ENCODE measurements around the gene ZFAND2A. TPM values are rescaled to one million over a fixed set of nuclear protein-coding genes. Genes with fewer than 3 reads are reported as not detected.

The ZFAND2A gene
- total RNA-seq, 4 donors from 2014 or later = 23.9 to 29.2 (median 26.7) TPM

- TF ChIP-seq, protein P1, sequence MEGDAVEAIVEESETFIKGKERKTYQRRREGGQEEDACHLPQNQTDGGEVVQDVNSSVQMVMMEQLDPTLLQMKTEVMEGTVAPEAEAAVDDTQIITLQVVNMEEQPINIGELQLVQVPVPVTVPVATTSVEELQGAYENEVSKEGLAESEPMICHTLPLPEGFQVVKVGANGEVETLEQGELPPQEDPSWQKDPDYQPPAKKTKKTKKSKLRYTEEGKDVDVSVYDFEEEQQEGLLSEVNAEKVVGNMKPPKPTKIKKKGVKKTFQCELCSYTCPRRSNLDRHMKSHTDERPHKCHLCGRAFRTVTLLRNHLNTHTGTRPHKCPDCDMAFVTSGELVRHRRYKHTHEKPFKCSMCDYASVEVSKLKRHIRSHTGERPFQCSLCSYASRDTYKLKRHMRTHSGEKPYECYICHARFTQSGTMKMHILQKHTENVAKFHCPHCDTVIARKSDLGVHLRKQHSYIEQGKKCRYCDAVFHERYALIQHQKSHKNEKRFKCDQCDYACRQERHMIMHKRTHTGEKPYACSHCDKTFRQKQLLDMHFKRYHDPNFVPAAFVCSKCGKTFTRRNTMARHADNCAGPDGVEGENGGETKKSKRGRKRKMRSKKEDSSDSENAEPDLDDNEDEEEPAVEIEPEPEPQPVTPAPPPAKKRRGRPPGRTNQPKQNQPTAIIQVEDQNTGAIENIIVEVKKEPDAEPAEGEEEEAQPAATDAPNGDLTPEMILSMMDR (IDR thresholded peaks at IDR 0.05; ENCODE audit: low read depth) = no peak
These were observed 23.0 kb downstream of the ZFAND2A start for GRCh38 chr7:1136841-1137516.

DNA sequence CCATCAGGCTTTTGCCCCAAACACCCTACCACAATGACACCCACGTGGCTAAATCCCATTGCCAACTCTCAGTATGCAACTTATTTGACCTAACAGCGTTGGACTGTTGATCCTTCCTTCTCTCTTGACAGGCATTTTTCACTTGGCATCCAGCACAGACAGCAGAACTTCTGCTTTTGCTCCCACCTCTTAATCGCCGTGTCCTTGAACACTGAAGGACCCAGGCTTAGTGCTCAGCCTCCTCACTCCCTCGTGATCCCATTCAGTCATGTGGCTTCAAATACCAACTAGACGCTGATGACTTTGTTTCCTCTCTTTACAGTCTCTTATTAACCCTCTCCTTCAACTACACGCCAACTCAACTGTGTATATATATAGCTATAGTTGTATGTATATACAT is 25.0 kb downstream of the ZFAND2A start:
- TF ChIP-seq, protein P1 (IDR thresholded peaks at IDR 0.05; ENCODE audit: low read depth) = no peak

DNA sequence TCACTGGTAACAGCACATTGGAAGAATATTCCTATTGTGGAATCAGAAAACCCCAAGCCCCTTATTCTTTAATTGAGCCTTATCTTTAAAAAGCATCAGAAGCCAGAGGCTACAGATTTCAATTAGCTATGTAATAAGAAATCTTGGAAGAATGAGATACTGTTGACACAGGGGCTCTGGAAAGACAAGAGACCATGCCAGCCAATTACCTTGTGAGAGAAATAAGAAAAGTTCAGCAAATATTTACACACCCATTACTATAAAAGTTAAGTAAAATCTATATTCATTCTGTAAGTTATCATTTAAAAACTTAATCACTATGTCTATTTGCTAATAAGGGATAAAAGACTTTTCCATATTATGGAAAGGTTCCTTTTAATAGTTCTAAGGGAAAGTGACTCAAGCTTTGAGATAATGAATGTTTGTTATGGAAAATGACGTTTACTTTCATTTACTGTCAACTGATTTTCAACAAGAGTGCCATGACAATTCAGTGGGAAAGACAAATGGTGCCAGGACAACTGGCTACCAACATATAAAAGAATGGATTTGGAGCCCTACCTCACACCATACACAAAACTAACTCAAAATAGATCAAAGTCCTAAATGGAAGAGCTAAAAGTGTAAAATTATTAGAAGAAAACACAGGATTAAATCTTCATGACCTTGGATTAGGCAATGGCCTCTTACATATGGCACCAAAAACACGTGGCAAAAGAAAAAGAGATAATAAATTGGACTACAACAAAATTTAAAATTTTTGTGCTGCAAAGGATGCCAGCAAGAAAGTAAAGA is 28.3 kb downstream of the ZFAND2A start:
- TF ChIP-seq, protein P1 (IDR thresholded peaks at IDR 0.05; ENCODE audit: low read depth) = no peak

- TF ChIP-seq, protein P1 (IDR thresholded peaks at IDR 0.05; ENCODE audit: low read depth) = no peak
These were observed 29.7 kb downstream of the ZFAND2A start for GRCh38 chr7:1130021-1130990.

DNA sequence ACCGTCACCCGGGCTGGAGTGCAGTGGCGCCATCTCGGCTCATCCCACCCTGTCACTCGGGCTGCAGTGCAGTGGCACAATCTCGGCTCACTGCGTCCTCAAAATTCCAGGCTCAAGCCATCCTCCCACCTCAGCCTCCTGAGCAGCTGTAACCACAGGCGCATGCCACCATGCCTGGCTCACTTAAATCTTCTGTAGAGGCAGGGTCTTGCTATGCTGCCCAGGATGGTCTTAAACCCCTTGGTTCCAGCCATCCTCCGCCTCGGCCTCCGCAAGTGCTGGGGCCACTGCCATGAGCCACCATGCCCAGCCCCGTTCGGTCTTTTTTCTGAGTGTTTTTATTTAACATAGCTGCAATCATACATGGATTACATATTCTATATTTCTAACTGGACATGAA is 30.6 kb downstream of the ZFAND2A start:
- TF ChIP-seq, protein P1 (IDR thresholded peaks at IDR 0.05; ENCODE audit: low read depth) = no peak

DNA sequence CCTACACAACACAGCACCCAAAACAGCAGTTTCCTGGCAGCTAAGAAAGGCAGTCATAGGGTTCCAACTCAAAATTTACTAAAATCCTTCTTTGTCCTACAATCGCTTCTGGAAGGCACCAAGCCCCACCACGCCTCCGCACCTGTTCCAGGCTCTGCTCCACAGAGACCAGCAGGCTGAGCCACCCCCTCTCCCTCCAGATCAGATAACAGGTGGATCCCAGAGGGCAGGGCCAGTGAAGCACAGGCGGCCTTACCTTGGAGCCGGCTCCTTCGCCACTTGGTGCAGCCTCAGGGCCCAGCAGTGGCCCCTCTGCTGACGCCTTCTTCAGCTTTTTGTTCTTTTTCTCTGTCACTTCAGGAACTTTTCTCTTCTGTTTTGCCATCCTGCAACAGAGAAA is 33.0 kb downstream of the ZFAND2A start:
- TF ChIP-seq, protein P1 (IDR thresholded peaks at IDR 0.05; ENCODE audit: low read depth) = no peak
